ENCODE results near the gene HTR6.
"Not testable (repeated sequence)": the region's sequence is repeated elsewhere in the genome, so short reads cannot be mapped to it uniquely, and the experiment has no call there.

HTR6 gene

DNA sequence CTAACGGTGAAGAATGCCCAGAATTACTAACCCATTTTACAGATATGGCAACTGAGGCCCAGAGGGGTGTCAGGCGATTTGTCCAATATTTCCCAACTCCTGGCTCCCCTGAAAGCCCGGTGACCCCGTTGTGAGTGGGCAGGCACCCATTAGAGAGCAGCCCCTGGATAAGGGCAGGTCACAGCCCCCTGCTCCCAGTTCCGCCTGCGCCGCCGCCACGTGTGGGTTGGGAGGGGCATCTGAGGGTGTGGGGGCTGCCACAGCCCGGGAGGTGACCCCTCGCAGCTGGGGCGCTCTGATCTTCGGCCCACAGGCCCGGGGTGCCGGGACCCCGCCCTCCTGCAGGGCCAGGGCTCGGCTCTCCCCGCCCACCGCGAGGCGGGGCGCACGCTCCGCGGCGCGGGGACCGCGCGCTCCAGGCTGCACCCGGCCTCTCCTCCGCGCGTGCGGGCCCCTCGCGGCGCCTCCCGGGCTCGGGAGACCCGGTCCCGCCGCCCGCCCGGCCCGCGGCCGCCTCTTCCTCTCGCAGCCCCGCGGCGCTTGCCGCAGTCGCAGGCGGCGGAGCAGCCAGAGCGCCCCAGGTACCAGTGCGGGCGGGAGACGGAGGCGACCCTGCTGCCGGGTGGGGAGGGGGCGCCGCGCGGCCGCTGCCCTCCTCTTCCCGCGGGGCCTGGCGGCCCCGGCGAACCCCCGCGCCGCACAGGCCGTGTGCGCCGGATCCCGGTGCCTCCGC, at the start of gene HTR6:
Gene HTR6, plus strand, starts transcription at position 423 of the 733 bp plus-strand sequence. CDS start 879 bp downstream, outside the sequence.
- H3K36me3 Mint-ChIP-seq = peaks cover 1% of the 10 kb centered on the region
- no peaks in the 10 kb centered on the region for H3K9me3 Mint-ChIP-seq
- H3K27ac Mint-ChIP-seq = no peak within 1 kb of the TSS
- peak within 1 kb of the TSS; percentile 86 for H3K4me3 Mint-ChIP-seq
- H3K4me1 Mint-ChIP-seq = peaks cover 12% of the 10 kb centered on the region
- ATAC-seq (ENCODE audit: low read depth) (peak; percentile 51), DNase-seq (ENCODE audit: low spot score in 2 of 2) (no peak)
- H3K27me3 Mint-ChIP-seq = peaks cover 20% of the 10 kb centered on the region

DNA sequence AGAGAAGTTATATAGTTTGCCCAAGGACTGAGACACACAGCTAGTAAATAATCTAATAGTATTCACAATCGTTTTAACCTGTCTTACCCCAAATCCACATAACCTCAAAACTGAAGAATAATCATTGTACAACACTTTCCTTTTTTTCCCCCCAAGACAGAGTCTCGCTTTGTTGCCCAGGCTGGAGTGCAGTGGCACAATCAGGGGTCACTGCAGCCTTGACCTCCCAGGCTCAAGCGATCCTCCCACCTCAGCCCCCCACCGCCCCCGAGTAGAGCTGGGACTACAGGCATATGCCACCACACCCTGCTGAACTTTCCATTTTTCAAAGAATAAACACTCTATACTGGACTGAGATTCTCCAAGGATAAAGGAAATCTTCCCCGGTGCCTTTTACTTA, 49.2 kb upstream of the HTR6 start:
- Mint-ChIP-seq H3K9me3 (no peaks in the 10 kb centered on the region), H3K27ac (peak overlapping the region; percentile 5), H3K4me3 (no peak overlapping the region), H3K27me3 (no peaks in the 10 kb centered on the region), H3K4me1 (peaks cover 11% of the 10 kb centered on the region), H3K36me3 (peaks cover 4% of the 10 kb centered on the region)
- no peak for DNase-seq (ENCODE audit: low spot score in 2 of 2)
- ATAC-seq (ENCODE audit: low read depth) = no peak

DNA sequence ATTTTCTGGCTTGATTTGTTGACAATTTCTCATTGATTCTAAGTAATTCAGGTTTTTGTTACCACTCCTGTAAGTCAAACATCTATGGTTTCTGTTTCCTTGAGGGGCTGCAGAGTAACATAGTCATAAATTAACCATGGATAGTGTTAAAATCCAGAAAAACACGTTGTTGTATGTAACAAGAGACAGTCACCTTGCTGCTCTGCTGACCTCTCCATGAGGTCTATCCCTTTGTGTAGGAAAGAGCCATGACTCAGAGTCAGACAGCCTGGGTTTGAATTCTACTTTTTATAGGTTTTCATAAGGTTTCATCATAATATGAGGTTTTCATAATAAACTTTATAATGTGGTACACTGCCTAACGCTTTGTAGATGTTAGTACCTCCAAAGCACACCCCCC, 48.2 kb upstream of the HTR6 start:
- no peaks in the 10 kb centered on the region for H3K27me3 Mint-ChIP-seq
- H3K36me3 Mint-ChIP-seq = peaks cover 4% of the 10 kb centered on the region
- H3K27ac Mint-ChIP-seq = no peak overlapping the region
- no peak overlapping the region for H3K4me3 Mint-ChIP-seq
- H3K9me3 Mint-ChIP-seq = no peaks in the 10 kb centered on the region
- DNase-seq (ENCODE audit: low spot score in 2 of 2) = no peak
- H3K4me1 Mint-ChIP-seq = peaks cover 11% of the 10 kb centered on the region
- ATAC-seq (ENCODE audit: low read depth) = no peak

DNA sequence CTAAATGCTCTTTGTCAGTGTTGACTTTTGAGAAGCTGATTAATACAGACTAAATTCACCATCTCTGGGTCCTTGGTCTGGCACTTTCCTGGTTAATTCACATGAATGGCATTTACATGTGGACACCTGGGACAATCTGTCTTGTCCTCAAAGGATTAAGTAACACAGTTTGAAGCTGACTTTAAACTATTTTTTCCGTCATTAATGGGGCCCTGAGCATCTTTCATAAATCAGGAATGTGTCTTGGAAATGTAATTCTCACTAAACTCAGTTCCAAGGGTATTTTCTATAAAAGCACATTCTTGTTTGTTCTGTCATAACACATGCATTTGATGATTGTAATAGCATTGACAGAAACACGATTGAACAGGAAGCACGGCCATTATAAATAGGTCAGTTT, 47.3 kb upstream of the HTR6 start:
- Mint-ChIP-seq H3K27ac (peak overlapping the region; percentile 20), H3K27me3 (no peaks in the 10 kb centered on the region), H3K36me3 (peaks cover 8% of the 10 kb centered on the region), H3K4me3 (no peak overlapping the region), H3K9me3 (no peaks in the 10 kb centered on the region), H3K4me1 (peaks cover 13% of the 10 kb centered on the region)
- DNase-seq (ENCODE audit: low spot score in 2 of 2) (no peak), ATAC-seq (ENCODE audit: low read depth) (no peak)

DNA sequence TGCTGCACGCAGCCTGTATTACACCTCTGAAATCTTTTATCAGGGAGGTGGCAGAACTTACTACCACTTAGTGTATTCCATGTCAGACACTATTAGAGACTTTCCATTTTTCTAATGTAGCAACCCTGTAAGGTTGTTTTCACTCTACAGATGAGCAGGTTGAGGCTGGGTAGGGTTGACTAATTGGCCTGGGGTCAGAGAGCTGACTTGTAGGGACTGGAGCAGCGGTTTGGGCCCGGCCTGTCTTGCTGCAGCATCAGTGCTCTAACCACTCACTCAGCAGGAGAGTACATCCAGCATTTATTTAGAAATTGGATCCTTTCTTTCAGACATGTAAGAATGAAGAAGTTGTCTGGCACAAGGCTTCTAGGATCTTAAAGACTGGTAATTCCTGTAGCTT, 46.2 kb upstream of the HTR6 start:
- no peak for ATAC-seq (ENCODE audit: low read depth)
- no peaks in the 10 kb centered on the region for H3K9me3 Mint-ChIP-seq

DNA sequence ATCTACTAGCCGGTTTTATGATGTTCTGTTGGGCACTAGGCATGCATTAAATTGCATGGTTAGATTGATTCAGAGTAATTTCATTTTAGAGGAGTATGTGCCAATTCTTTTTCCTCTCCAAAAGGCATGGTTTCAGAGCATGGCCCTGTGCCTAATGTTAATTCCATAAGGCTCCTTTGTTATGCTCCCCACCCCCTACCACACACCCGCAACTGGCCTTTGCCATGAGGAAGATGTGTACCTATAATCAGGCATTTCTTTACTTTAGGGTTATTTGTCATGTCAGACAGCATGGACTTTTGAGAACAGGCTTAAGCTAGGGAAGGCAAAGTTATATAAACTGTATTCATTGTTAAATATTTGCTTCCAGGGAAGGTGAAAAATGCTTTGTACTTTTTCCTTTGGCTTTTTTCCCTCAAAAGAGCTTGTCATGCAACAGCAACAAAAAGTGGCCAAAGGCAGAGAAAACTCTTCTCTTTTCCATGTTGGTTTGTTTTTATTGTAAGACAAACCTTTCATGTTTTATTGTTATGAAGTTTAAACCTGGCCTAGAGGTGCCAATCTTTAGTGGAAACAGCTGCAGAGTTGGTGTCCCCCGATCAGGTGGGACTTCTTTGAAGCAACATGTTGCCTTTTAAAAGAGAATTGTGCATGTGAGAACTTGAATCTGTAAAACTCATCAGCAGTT, 44.8 kb upstream of the HTR6 start:
- H3K9me3 Mint-ChIP-seq = no peaks in the 10 kb centered on the region
- H3K4me3 Mint-ChIP-seq = no peak overlapping the region
- peaks cover 6% of the 10 kb centered on the region for H3K4me1 Mint-ChIP-seq
- no peaks in the 10 kb centered on the region for H3K27me3 Mint-ChIP-seq
- H3K27ac Mint-ChIP-seq = no peak overlapping the region
- peaks cover 15% of the 10 kb centered on the region for H3K36me3 Mint-ChIP-seq
- ATAC-seq (ENCODE audit: low read depth) (no peak), DNase-seq (ENCODE audit: low spot score in 2 of 2) (no peak)

More for the DNA sequence above, 46.2 kb upstream of the HTR6 start:
- Mint-ChIP-seq H3K4me3 (no peak overlapping the region), H3K4me1 (peaks cover 10% of the 10 kb centered on the region), H3K36me3 (peaks cover 9% of the 10 kb centered on the region), H3K27me3 (no peaks in the 10 kb centered on the region), H3K27ac (no peak overlapping the region)
- no peak for DNase-seq (ENCODE audit: low spot score in 2 of 2)

DNA sequence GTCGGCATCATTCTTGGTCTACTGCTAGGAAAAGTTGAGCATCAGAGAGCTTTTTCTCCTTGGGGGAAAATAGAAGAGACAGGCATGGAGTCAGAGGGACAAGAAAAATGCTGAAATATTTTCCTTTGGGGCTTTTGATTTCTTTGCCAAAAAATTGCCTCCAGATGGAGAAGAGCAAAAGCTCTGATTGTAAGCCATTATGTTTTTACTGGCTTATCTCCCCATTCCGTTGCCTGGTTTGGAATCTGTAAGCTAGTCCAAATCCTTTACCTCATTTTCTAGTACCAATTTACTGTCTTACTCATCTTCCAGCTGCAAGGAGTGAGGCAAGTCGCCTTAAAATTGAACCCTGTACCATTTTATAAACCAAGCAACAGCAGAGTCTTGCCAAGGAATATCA, 43.9 kb upstream of the HTR6 start:
- no peak overlapping the region for H3K4me3 Mint-ChIP-seq
- H3K27me3 Mint-ChIP-seq = no peaks in the 10 kb centered on the region
- peaks cover 2% of the 10 kb centered on the region for H3K4me1 Mint-ChIP-seq
- H3K9me3 Mint-ChIP-seq = no peaks in the 10 kb centered on the region
- DNase-seq (ENCODE audit: low spot score in 2 of 2) (no peak), ATAC-seq (ENCODE audit: low read depth) (no peak)
- H3K36me3 Mint-ChIP-seq = peaks cover 11% of the 10 kb centered on the region
- no peak overlapping the region for H3K27ac Mint-ChIP-seq

DNA sequence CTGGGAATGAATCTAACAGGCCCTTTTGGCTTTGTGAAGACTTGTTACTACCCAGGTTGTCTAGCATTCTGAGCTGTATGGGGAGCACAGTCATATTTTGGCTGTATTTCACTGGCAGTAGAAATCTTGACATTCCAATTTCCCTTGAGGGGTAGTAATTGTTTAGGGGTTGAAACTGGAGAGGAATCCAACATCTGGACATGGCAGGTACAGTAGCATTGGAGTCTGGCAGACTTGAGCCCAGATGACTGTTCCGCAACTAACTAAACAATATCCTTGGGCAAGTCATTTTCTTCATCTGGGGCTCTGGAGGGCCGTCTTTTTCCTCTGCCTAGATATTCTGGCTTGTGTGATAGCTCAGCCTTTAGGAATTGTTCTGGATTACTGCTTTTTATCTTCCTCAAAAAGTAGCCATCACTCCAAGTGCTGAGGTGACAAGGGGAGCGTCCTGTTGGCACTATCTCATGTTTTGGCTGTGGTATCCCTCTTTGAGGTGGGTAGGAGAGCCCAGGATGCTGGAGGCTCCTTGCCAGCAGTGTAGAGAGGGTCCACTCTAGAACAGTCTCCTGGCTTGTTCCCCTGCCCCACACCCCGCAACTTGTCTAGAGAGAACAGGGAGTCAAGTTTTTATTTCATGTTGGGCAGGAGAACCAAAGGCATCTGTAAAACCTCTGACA, 43.3 kb upstream of the HTR6 start:
- H3K27me3 Mint-ChIP-seq = no peaks in the 10 kb centered on the region
- no peak overlapping the region for H3K4me3 Mint-ChIP-seq
- H3K27ac Mint-ChIP-seq = no peak overlapping the region
- peaks cover 18% of the 10 kb centered on the region for H3K36me3 Mint-ChIP-seq
- no peaks in the 10 kb centered on the region for H3K9me3 Mint-ChIP-seq
- peaks cover 2% of the 10 kb centered on the region for H3K4me1 Mint-ChIP-seq
- DNase-seq (ENCODE audit: low spot score in 2 of 2) (no peak), ATAC-seq (ENCODE audit: low read depth) (no peak)

DNA sequence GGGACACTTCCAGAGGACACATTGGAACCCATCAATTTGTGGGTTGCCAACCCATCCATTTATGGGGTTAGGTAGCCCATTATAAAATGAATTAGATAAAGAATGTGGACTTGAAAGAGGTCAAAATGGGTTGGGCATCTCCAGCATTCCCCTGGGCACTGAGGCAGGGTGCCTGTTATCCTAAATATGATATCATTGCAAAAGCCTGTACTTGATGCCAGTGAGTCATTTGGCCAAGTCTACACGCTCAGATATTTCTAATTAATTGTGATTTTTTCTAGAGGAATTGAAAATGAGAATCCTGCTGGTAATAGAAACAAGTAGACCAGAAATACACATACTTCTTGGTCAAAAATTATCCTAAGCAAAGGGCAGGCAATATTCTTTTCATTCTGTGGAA, 42.5 kb upstream of the HTR6 start:
- Mint-ChIP-seq H3K36me3 (peaks cover 19% of the 10 kb centered on the region), H3K9me3 (no peaks in the 10 kb centered on the region), H3K27ac (no peak overlapping the region), H3K4me3 (no peak overlapping the region), H3K4me1 (peaks cover 2% of the 10 kb centered on the region), H3K27me3 (no peaks in the 10 kb centered on the region)
- ATAC-seq (ENCODE audit: low read depth) (no peak), DNase-seq (ENCODE audit: low spot score in 2 of 2) (no peak)

DNA sequence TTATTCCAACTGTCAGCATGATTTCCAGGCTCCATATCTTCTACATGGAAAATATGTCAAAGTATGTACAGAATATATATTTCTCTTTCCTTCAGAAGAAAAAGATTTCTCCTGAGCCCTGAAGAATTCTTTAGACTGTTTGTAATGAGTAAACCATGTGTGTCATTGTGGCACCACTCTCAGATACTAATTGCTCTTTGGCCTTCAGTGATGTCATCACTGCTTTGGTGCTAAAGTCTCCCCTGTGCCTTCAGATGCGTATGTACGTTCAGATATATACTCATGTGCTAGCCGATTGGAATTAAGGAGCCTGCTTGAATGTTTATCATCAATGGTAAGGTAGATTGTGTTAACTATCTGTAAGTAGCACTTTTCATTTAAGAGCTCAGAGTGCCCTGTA, 41.2 kb upstream of the HTR6 start:
- Mint-ChIP-seq H3K4me1 (peaks cover 2% of the 10 kb centered on the region), H3K9me3 (no peaks in the 10 kb centered on the region), H3K36me3 (peaks cover 25% of the 10 kb centered on the region), H3K27ac (no peak overlapping the region), H3K4me3 (no peak overlapping the region), H3K27me3 (no peaks in the 10 kb centered on the region)
- DNase-seq (ENCODE audit: low spot score in 2 of 2) (no peak), ATAC-seq (ENCODE audit: low read depth) (no peak)

DNA sequence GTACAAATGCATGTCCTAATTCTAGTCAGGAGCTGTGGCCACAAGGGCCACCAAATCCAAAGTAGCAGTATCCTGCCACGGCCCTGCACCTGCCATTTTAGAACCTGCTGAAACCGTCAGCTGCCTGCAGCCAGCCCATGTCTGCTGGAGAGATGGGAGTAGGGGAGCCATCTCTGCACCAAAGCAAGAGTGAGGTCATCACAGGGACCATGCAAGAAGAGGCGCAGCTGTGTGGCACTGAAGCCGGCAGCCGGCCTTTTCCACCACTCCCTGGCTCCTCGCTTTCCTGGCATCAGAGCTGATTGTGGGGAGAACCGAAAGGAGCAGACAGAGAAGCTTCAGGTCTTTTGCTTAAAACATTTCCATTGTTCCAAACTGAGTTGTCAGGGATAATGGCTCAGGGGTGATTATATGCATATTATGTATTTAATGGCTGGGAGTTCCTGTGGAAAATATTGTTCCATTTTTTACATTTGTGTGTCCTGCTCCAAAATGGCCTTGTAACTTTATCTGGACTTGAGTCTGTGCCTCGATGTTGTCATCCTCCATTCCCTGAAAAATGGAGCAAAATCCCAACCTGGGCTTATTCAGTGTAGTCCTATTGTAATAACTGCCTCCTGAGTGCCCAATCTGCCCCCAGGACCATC, 39.3 kb upstream of the HTR6 start:
- H3K4me3 Mint-ChIP-seq = no peak overlapping the region

DNA sequence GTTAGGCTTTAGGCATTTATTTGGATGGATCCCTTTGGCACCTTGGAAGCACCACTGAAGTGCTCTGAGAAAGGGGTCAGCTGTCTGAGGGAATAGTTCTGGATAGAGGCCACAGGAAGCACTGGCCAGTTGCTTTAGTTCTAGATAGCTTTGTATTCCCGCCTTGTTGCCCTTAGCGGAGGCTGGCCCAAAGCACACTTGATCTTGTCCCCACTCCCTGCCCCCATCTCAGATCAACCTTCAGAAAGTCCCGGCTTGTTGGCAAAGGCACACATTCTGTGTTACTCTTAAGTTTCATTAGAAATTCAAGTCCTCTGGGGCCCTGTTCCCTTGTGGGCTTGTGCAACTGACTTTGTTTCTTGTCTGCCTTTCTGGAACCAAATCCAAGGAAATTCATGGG, 35.8 kb upstream of the HTR6 start:
- Mint-ChIP-seq H3K27ac (no peak overlapping the region), H3K4me3 (no peak overlapping the region), H3K36me3 (peaks cover 21% of the 10 kb centered on the region), H3K27me3 (no peaks in the 10 kb centered on the region), H3K4me1 (no peaks in the 10 kb centered on the region), H3K9me3 (no peaks in the 10 kb centered on the region)
- no peak for ATAC-seq (ENCODE audit: low read depth)
- no peak for DNase-seq (ENCODE audit: low spot score in 2 of 2)

More for the DNA sequence above, 39.3 kb upstream of the HTR6 start:
- Mint-ChIP-seq H3K27ac (no peak overlapping the region), H3K27me3 (no peaks in the 10 kb centered on the region), H3K9me3 (no peaks in the 10 kb centered on the region), H3K4me1 (peaks cover 2% of the 10 kb centered on the region), H3K36me3 (peaks cover 32% of the 10 kb centered on the region)
- ATAC-seq (ENCODE audit: low read depth) (no peak), DNase-seq (ENCODE audit: low spot score in 2 of 2) (no peak)

DNA sequence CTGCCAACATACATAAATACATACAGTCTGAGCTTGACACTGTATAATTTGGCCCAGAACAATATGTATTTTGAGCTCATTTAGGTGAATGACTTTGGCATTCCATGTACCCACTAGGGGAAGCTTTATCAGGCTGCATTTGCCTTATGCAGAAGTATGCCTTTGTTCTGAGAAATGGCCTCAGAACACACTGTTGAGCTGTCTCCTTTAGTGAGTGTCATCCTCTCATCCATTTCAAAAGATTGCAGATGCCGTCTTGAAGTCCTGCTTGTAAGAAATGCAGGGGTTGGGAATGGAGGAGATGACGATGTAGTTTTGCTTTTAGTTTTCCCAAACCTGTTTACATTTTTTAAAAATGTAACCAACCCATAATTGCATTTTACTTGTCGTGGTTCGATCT, 35.3 kb upstream of the HTR6 start:
- Mint-ChIP-seq H3K4me3 (no peak overlapping the region), H3K27me3 (no peaks in the 10 kb centered on the region), H3K9me3 (no peaks in the 10 kb centered on the region), H3K4me1 (no peaks in the 10 kb centered on the region), H3K27ac (no peak overlapping the region), H3K36me3 (peaks cover 20% of the 10 kb centered on the region)
- no peak for ATAC-seq (ENCODE audit: low read depth)
- DNase-seq (ENCODE audit: low spot score in 2 of 2) = no peak

DNA sequence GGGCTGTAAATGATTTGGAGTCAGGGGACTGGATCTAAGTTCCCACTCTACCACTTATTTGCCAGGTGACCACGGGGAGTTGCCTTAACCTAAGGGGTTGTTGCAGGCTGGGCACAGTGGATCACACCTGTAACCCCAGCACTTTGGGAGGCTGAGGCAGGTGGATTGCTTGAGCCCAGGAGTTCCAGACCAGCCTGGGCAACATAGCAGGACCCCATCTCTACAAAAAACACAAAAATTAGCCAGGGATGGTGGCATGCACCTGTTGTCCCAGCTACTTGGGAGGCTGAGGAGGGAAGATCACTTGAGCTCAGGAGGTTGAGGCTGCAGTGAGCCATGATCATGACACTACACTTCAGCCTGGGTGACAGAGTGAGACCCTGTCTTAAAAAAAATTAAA, 34.5 kb upstream of the HTR6 start:
- H3K27me3 Mint-ChIP-seq; H3K4me1 Mint-ChIP-seq; H3K9me3 Mint-ChIP-seq; ATAC-seq (ENCODE audit: low read depth); DNase-seq (ENCODE audit: low spot score in 2 of 2); H3K4me3 Mint-ChIP-seq; H3K27ac Mint-ChIP-seq: not testable (repeated sequence)
- H3K36me3 Mint-ChIP-seq = peaks cover 20% of the 10 kb centered on the region
